ENCODE data around the gene FOXP2. TPM values are rescaled to one million over a fixed set of nuclear protein-coding genes. Genes with fewer than 3 reads are reported as not detected.
"Not testable (repeated sequence)": the region's sequence is repeated elsewhere in the genome, so short reads cannot be mapped to it uniquely, and the experiment has no call there.

Gene FOXP2
- total and polyA plus RNA-seq, 7 donors: 1.6 to 150 (median 91.2) TPM

DNA sequence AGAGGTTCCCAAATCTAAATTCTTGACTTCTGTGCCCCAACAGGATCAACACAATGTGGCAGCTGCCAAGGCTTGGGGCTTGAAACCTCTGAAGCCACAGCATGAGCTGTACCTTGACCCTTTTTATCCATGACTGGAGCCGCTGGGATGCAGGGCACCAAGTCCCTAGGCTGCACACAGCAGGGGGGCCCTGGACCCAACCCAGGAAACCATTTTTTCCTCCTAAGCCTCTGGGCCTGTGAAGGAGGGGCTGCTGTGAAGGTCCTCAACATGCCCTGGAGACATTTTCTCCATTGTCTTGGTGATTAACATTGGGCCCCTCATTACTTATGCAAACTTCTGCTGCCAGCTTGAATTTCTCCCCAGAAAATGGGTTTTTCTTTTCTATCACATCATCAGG, 72.6 kb downstream of the FOXP2 start:
- no peak overlapping the region for H3K4me3 ChIP-seq
- intact Hi-C loops (cut with DNase I): no loop called here
- TF ChIP-seq POLR2AphosphoS5 (IDR thresholded peaks at IDR 0.05) (no peak), EP300 (IDR thresholded peaks at IDR 0.05) (no peak), CTCF (IDR thresholded peaks at IDR 0.05) (no peak), POLR2A (IDR thresholded peaks at IDR 0.05) (no peak)
- H3K4me1 ChIP-seq: peaks cover 0 to 3% (median 0%) of the 10 kb centered on the region in 4 donors
- no peaks in the 10 kb centered on the region for H3K36me3 ChIP-seq
- no peak for DNase-seq
- no peak overlapping the region for H3K27ac ChIP-seq
- 89 to 95% methylated on average over 1 of the region's 1 CpG for WGBS, 2 donors
- no peaks in the 10 kb centered on the region for H3K27me3 ChIP-seq
- H3K9me3 ChIP-seq: peaks cover 0 to 3% (median 0%) of the 10 kb centered on the region in 4 donors

- no peak for DNase-seq
- no peak overlapping the region for H3K4me3 ChIP-seq
- 66 to 78% methylated on average over 2 of the region's 2 CpGs for WGBS, 2 donors
- H3K36me3 ChIP-seq: no peaks in the 10 kb centered on the region
- TF ChIP-seq POLR2A (IDR thresholded peaks at IDR 0.05) (no peak), POLR2AphosphoS5 (IDR thresholded peaks at IDR 0.05) (no peak), EP300 (IDR thresholded peaks at IDR 0.05) (no peak), CTCF (IDR thresholded peaks at IDR 0.05) (no peak)
- no peaks in the 10 kb centered on the region for H3K27me3 ChIP-seq
- H3K9me3 ChIP-seq: peaks cover 0 to 3% (median 0%) of the 10 kb centered on the region in 4 donors
- H3K27ac ChIP-seq: no peak overlapping the region
- intact Hi-C loops (cut with DNase I): no loop called here
- peaks cover 0 to 9% (median 0%) of the 10 kb centered on the region in 4 donors for H3K4me1 ChIP-seq
These were observed 74.1 kb downstream of the FOXP2 start for GRCh38 chr7:114488696-114489095.

DNA sequence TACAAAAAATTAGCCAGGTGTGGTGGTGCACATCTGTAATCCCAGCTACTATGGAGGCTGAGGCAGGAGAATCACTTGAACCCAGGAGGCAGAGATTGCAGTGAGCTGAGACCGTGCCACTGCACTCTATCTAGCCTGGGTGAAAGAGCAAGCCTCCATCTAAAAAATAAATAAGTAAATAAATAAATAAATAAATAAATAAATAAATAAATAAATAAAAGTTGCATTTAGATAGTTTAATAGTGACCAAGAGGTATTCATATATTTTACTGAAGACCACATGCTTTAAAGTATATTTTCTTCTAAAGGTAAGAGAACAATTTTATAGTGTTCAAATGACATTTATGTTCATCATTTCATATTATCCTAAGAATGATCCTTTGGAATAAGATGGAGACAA, 82.9 kb downstream of the FOXP2 start:
- H3K4me1 ChIP-seq: peaks cover 0 to 45% (median 16%) of the 10 kb centered on the region in 4 donors
- H3K9me3 ChIP-seq; DNase-seq; intact Hi-C loops (cut with DNase I); H3K27me3 ChIP-seq; H3K27ac ChIP-seq; H3K36me3 ChIP-seq; H3K4me3 ChIP-seq: not testable (repeated sequence)
- WGBS, 2 donors: 89% methylated on average over 1 of the region's 1 CpG

GRCh38 chr7:114502454-114503254, 88.0 kb downstream of the FOXP2 start:
- no peak for DNase-seq
- WGBS, 2 donors: 8 to 45% methylated on average over 5 of the region's 5 CpGs
- intact Hi-C loops (cut with DNase I): no loop called here
- H3K4me1 ChIP-seq: peaks cover 0 to 39% (median 15%) of the 10 kb centered on the region in 4 donors
- no peak for TF ChIP-seq CTCF (IDR thresholded peaks at IDR 0.05)
- TF ChIP-seq POLR2A (IDR thresholded peaks at IDR 0.05): no peak
- TF ChIP-seq POLR2AphosphoS5 (IDR thresholded peaks at IDR 0.05): no peak
- no peak for TF ChIP-seq EP300 (IDR thresholded peaks at IDR 0.05)
- no peaks in the 10 kb centered on the region for H3K27me3 ChIP-seq
- no peaks in the 10 kb centered on the region for H3K36me3 ChIP-seq
- H3K4me3 ChIP-seq: no peak overlapping the region
- no peaks in the 10 kb centered on the region for H3K9me3 ChIP-seq
- peak overlapping the region; percentile 11 to 51 (median 38) for H3K27ac ChIP-seq

GRCh38 chr7:114504586-114504985, 90.0 kb downstream of the FOXP2 start:
- no peak for DNase-seq
- H3K27ac ChIP-seq: no peak overlapping the region
- intact Hi-C loops (cut with DNase I): no loop called here
- H3K9me3 ChIP-seq: no peaks in the 10 kb centered on the region
- H3K4me1 ChIP-seq: peaks cover 0 to 42% (median 14%) of the 10 kb centered on the region in 4 donors
- WGBS, 2 donors: 86 to 90% methylated on average over 1 of the region's 1 CpG
- no peak for TF ChIP-seq POLR2AphosphoS5 (IDR thresholded peaks at IDR 0.05)
- TF ChIP-seq EP300 (IDR thresholded peaks at IDR 0.05): no peak
- no peak for TF ChIP-seq POLR2A (IDR thresholded peaks at IDR 0.05)
- TF ChIP-seq CTCF (IDR thresholded peaks at IDR 0.05): no peak
- no peak overlapping the region for H3K4me3 ChIP-seq
- no peaks in the 10 kb centered on the region for H3K27me3 ChIP-seq
- H3K36me3 ChIP-seq: no peaks in the 10 kb centered on the region

All from sigmoid colon (tissue), 7 donors.